IMR-90 (cell line): ENCODE measurements around the gene GRAMD2A. TPM values are rescaled to one million over a fixed set of nuclear protein-coding genes. Genes with fewer than 3 reads are reported as not detected.

Source experiments
- ATAC-seq: fragments of 200-7000 bp; cut with Tn5 transposase; 2 replicates; pipeline ENCODE4 v1.9.1; 2020; ENCODE audit warnings: low read depth, mild to moderate bottlenecking, moderate library complexity
- BruUV-seq: library from RNA; stranded (reverse); fragments of 400-500 nt; replicated peaks from 2 replicates; lab custom pipeline; 2021; lab: Mats Ljungman, UMichigan
- CTCF ChIA-PET: fragments of 300-600 bp; formaldehyde crosslinking; extraction: SDS; loops from one replicate; lab custom pipeline; 2021; ENCODE audit warnings: antibody characterized with exemption; lab: Yijun Ruan, JAX
- POLR2A ChIA-PET: fragments of 300-600 bp; sonication (Branson Sonifier 250); formaldehyde crosslinking; loops from one replicate; lab custom pipeline; 2022; ENCODE audit warnings: antibody characterized with exemption; ENCODE audit not compliant: unreplicated experiment; lab: Charles Lee
- DNase-seq: peaks from one replicate; pipeline ENCODE4 v3.0.0; 2013
- H2AFZ ChIP-seq: replicated peaks from 2 replicates; pipeline ENCODE3; 2013; ENCODE audit warnings: low read length, mild to moderate bottlenecking; ENCODE audit not compliant: poor library complexity
- H2AK5ac ChIP-seq: 2 replicates; pipeline ENCODE4 v1.6.1; 2013; ENCODE audit warnings: low read depth, low read length, inconsistent platforms
- H2AK9ac ChIP-seq: replicated peaks from 2 replicates; pipeline ENCODE3; 2013; ENCODE audit warnings: mild to moderate bottlenecking, low read depth, low read length, moderate library complexity; ENCODE audit not compliant: poor library complexity
- H2BK120ac ChIP-seq: 2 replicates; pipeline ENCODE4 v1.6.1; 2013; ENCODE audit warnings: low read depth, low read length, inconsistent platforms
- H2BK15ac ChIP-seq: 3 replicates; pipeline ENCODE4 v1.6.1; 2013; ENCODE audit warnings: low read depth, low read length, inconsistent platforms
- H2BK20ac ChIP-seq: 2 replicates; pipeline ENCODE4 v1.6.1; 2013; ENCODE audit warnings: low read depth, mild to moderate bottlenecking, inconsistent platforms, low read length, moderate library complexity
- H2BK5ac ChIP-seq: 2 replicates; pipeline ENCODE4 v1.6.1; 2013; ENCODE audit warnings: mild to moderate bottlenecking, low read depth, low read length, inconsistent platforms; ENCODE audit not compliant: poor library complexity, severe bottlenecking
- H3K14ac ChIP-seq: replicated peaks from 2 replicates; pipeline ENCODE4 v1.6.1; 2013; ENCODE audit warnings: low read depth, low read length, inconsistent platforms
- H3K18ac ChIP-seq: 2 replicates; pipeline ENCODE4 v1.6.1; 2013; ENCODE audit warnings: low read depth, low read length, control low read depth
- H3K23ac ChIP-seq: 2 replicates; pipeline ENCODE4 v1.6.1; 2013; ENCODE audit warnings: low read depth, low read length, inconsistent platforms
- H3K27ac ChIP-seq: 2 replicates; pipeline ENCODE4 v1.5.1; 2013; ENCODE audit warnings: mild to moderate bottlenecking, control low read depth, low read length; ENCODE audit not compliant: insufficient read depth
- H3K27me3 ChIP-seq: 2 replicates; pipeline ENCODE4 v1.6.1; 2013; ENCODE audit warnings: low read length; ENCODE audit not compliant: control insufficient read depth, insufficient read depth
- H3K36me3 ChIP-seq: 2 replicates; pipeline ENCODE4 v1.6.1; 2013; ENCODE audit warnings: low read length, mixed read lengths; ENCODE audit not compliant: control insufficient read depth, insufficient read depth
- H3K4ac ChIP-seq: 2 replicates; pipeline ENCODE4 v1.6.1; 2013; ENCODE audit warnings: low read depth, low read length, inconsistent platforms
- H3K4me1 ChIP-seq: 2 replicates; pipeline ENCODE4 v1.6.1; 2013; ENCODE audit warnings: low read length, mixed read lengths; ENCODE audit not compliant: control insufficient read depth, insufficient read depth
- H3K4me2 ChIP-seq: 2 replicates; pipeline ENCODE4 v1.6.1; 2013; ENCODE audit warnings: low read depth, mild to moderate bottlenecking, control low read depth, low read length, moderate library complexity
- H3K4me3 ChIP-seq: 2 replicates; pipeline ENCODE4 v1.5.1; 2013; ENCODE audit warnings: low read depth, mild to moderate bottlenecking, control low read depth, low read length, moderate library complexity; ENCODE audit not compliant: insufficient read depth
- H3K56ac ChIP-seq: 2 replicates; pipeline ENCODE4 v1.6.1; 2013; ENCODE audit warnings: low read length, inconsistent platforms; ENCODE audit not compliant: insufficient read depth; ENCODE audit errors: extremely low read depth
- H3K79me1 ChIP-seq, 2 experiments: 2 replicates each; pipeline ENCODE4 v1.6.1; 2013; ENCODE audit warnings: low read length in 2 of 2, inconsistent platforms in 1 of 2, low read depth in 1 of 2
- H3K9ac ChIP-seq: 2 replicates; pipeline ENCODE4 v1.6.1; 2013; ENCODE audit warnings: low read depth, low read length, control low read depth
- H3K9me1 ChIP-seq: 2 replicates; pipeline ENCODE4 v1.6.1; 2013; ENCODE audit warnings: low read length, inconsistent platforms; ENCODE audit not compliant: insufficient read depth
- H3K9me3 ChIP-seq: 2 replicates; pipeline ENCODE4 v1.6.1; 2013; ENCODE audit warnings: low read length; ENCODE audit not compliant: control insufficient read depth, insufficient read depth
- H4K20me1 ChIP-seq: 2 replicates; pipeline ENCODE4 v1.6.1; 2013; ENCODE audit warnings: low read length, inconsistent platforms; ENCODE audit not compliant: insufficient read depth
- H4K5ac ChIP-seq: 2 replicates; pipeline ENCODE4 v1.6.1; 2013; ENCODE audit warnings: mild to moderate bottlenecking, low read depth, low read length, control low read depth
- H4K8ac ChIP-seq, 2 experiments: 2 replicates each; pipeline ENCODE4 v1.6.1; 2013; ENCODE audit warnings: low read depth in 2 of 2, low read length in 2 of 2, control low read depth in 1 of 2, inconsistent platforms in 1 of 2
- H4K91ac ChIP-seq: 2 replicates; pipeline ENCODE4 v1.6.1; 2013; ENCODE audit warnings: low read depth, low read length, inconsistent platforms; ENCODE audit not compliant: insufficient read depth
- BHLHE40 ChIP-seq: fragments of 150-350 bp; IDR thresholded peaks from 2 replicates; pipeline ENCODE4 v1.6.1; 2016; ENCODE audit warnings: mild to moderate bottlenecking, low read depth, low read length
- CEBPB ChIP-seq: IDR thresholded peaks from 2 replicates; pipeline ENCODE4 v1.6.1; 2012; ENCODE audit warnings: low read depth, low read length, improper control_type of control experiment
- CHD1 ChIP-seq: IDR thresholded peaks from 2 replicates; pipeline ENCODE4 v1.6.1; 2012; ENCODE audit warnings: low read depth, low read length, improper control_type of control experiment
- MAFK ChIP-seq: IDR thresholded peaks from 2 replicates; pipeline ENCODE4 v1.6.1; 2012; ENCODE audit warnings: low read depth, low read length, improper control_type of control experiment
- MAZ ChIP-seq: IDR thresholded peaks from 2 replicates; pipeline ENCODE4 v1.6.1; 2012; ENCODE audit warnings: low read depth, mild to moderate bottlenecking, low read length, improper control_type of control experiment, moderate library complexity, borderline replicate concordance
- NFE2L2 ChIP-seq: fragments of 150-350 bp; IDR thresholded peaks from 2 replicates; pipeline ENCODE4 v1.6.1; 2016; ENCODE audit warnings: low read depth, mild to moderate bottlenecking, low read length
- POLR2A ChIP-seq: IDR thresholded peaks from 2 replicates; pipeline ENCODE4 v1.6.1; 2012; ENCODE audit warnings: mild to moderate bottlenecking, low read depth, low read length
- RCOR1 ChIP-seq: IDR thresholded peaks from 2 replicates; pipeline ENCODE4 v1.6.1; 2012; ENCODE audit warnings: mild to moderate bottlenecking, low read length, improper control_type of control experiment; ENCODE audit not compliant: insufficient replicate concordance
- SMC3 ChIP-seq: fragments of 150-350 bp; IDR thresholded peaks from 2 replicates; pipeline ENCODE4 v1.6.1; 2016; ENCODE audit warnings: low read depth, mild to moderate bottlenecking, antibody characterized with exemption, low read length, moderate library complexity
- WGBS, 2 experiments: methylation state at CpG; one replicate each; pipeline versions ENCODE4 v1.1.5 to v1.1.7; 2013; ENCODE audit warnings: missing lambda C conversion rate in 2 of 2; ENCODE audit not compliant: insufficient read length in 1 of 2; ENCODE audit errors: extremely low coverage in 2 of 2; 5-methylcytosine and 5-hydroxymethylcytosine counted together
- dilution Hi-C: fragments of 300-500 bp; cut with HindIII; formaldehyde crosslinking; loops from one replicate; pipeline ENCODE4 v1.14.3; 2018; ENCODE audit warnings: low sequenced_read_pairs; ENCODE audit not compliant: unreplicated experiment
- in situ Hi-C: fragments of 300-500 bp; cut with MboI; formaldehyde crosslinking; loops from 3 replicates; pipeline ENCODE4 v1.14.3; 2019; ENCODE audit warnings: low sequenced_read_pairs, inconsistent platforms, mixed read lengths
- intact Hi-C: fragments of 100-400 bp; cut with micrococcal nuclease; formaldehyde crosslinking; loops from 2 replicates; pipeline ENCODE4 v1.10.0; 2022
- polyA plus RNA-seq, 3 experiments: library from polyadenylated mRNA; depleted of rRNA; stranded (reverse); fragments of >200 nt; gene quantifications; 2 replicates each; pipeline ENCODE4 v1.2.3, GENCODE V29; 2012; ENCODE audit warnings: low replicate concordance in 1 of 3
- total RNA-seq: library from RNA; depleted of rRNA; stranded (reverse); fragments of >200 nt; gene quantifications from 2 replicates; pipeline ENCODE4 v1.2.3, GENCODE V29; 2012
- TF ChIP-seq, protein P1 (sequence below): conservative IDR thresholded peaks from 2 replicates; pipeline ENCODE4 v1.5.1; 2012; ENCODE audit warnings: mild to moderate bottlenecking, low read depth, low read length, improper control_type of control experiment
- TF ChIP-seq, protein P2 (sequence below): fragments of 150-350 bp; IDR thresholded peaks from 2 replicates; pipeline ENCODE4 v1.6.1; 2016; ENCODE audit warnings: low read depth, mild to moderate bottlenecking, low read length, moderate library complexity, borderline replicate concordance
- TF ChIP-seq, protein P3 (sequence below): fragments of 150-350 bp; IDR thresholded peaks from 2 replicates; pipeline ENCODE4 v1.6.1; 2017; ENCODE audit warnings: mild to moderate bottlenecking, antibody characterized with exemption, low read length, low read depth

Gene GRAMD2A
- total and polyA plus RNA-seq, 2 of the 4 experiments (the other 2 are of a cell fraction): 0.14 to 0.18 TPM

DNA sequence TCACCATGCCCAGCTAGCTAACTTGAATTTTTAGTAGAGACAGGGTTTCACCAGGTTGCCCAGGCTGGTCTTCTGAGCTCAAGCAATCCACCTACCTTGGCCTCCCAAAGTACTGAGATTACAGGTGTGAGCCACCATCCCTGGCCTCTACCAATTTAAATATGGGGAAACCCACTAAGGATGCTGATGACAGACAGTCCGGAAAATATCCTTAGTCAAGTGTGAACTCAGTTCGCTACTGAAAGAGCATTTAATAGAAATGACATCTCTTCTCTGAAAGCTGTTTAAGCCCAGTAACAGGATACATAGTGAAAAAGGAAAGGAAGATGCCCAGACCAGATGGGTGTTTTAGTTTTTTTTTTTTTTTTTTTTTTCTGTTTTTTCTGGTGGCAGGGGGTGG lies 7.7 kb upstream of the GRAMD2A start:
- dilution Hi-C loops (no loop called here), in situ Hi-C loops (no loop called here), intact Hi-C loops (no loop called here)
- WGBS, 2 experiments: 100% methylated on average over 1 of the region's 2 CpGs; no CpG with 5 or more reads in 1 of the 2 experiments
- Histone ChIP-seq H3K4me3 (no peak overlapping the region), H3K36me3 (peaks cover 90% of the 10 kb centered on the region), H2AK9ac (no peak overlapping the region), H4K20me1 (peaks cover 95% of the 10 kb centered on the region), H3K4me2 (no peak overlapping the region), H3K4me1 (peaks cover 2% of the 10 kb centered on the region; the same call in 1 of the 2 replicates), H3K14ac (no peak overlapping the region), H3K9ac (no peak overlapping the region), H3K9me3 (no peaks in the 10 kb centered on the region), H3K23ac (no peak overlapping the region), H3K27ac (no peak overlapping the region), H2AFZ (no peak overlapping the region), H2AK5ac (no peak overlapping the region), H2BK20ac (no peak overlapping the region), H3K79me1 (peaks cover 59 to 93% of the 10 kb centered on the region in 2 experiments), H3K18ac (no peak overlapping the region), H3K9me1 (peaks cover 12% of the 10 kb centered on the region), H3K4ac (no peak overlapping the region), H2BK120ac (no peak overlapping the region), H4K5ac (no peak overlapping the region), H4K8ac (no peak overlapping the region), H4K91ac (no peak overlapping the region), H3K56ac (no peak overlapping the region), H2BK5ac (no peak overlapping the region), H3K27me3 (no peaks in the 10 kb centered on the region), H2BK15ac (no peak overlapping the region)
- DNase-seq: no peak
- ChIA-PET CTCF (interaction anchor here (1.3 kb wide), 1 partner anchor 21 kb away, joined by 3 read pairs; no protein-coding TSS in a partner anchor), POLR2A (no interaction called here)
- ATAC-seq: no peak
- no TSS peak for BruUV-seq
- no peak for TF ChIP-seq CHD1
- TF ChIP-seq, protein P1, sequence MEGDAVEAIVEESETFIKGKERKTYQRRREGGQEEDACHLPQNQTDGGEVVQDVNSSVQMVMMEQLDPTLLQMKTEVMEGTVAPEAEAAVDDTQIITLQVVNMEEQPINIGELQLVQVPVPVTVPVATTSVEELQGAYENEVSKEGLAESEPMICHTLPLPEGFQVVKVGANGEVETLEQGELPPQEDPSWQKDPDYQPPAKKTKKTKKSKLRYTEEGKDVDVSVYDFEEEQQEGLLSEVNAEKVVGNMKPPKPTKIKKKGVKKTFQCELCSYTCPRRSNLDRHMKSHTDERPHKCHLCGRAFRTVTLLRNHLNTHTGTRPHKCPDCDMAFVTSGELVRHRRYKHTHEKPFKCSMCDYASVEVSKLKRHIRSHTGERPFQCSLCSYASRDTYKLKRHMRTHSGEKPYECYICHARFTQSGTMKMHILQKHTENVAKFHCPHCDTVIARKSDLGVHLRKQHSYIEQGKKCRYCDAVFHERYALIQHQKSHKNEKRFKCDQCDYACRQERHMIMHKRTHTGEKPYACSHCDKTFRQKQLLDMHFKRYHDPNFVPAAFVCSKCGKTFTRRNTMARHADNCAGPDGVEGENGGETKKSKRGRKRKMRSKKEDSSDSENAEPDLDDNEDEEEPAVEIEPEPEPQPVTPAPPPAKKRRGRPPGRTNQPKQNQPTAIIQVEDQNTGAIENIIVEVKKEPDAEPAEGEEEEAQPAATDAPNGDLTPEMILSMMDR: no peak
- no peak for TF ChIP-seq MAFK
- TF ChIP-seq MAZ: no peak
- TF ChIP-seq POLR2A: no peak
- TF ChIP-seq NFE2L2: no peak
- TF ChIP-seq, protein P2, sequence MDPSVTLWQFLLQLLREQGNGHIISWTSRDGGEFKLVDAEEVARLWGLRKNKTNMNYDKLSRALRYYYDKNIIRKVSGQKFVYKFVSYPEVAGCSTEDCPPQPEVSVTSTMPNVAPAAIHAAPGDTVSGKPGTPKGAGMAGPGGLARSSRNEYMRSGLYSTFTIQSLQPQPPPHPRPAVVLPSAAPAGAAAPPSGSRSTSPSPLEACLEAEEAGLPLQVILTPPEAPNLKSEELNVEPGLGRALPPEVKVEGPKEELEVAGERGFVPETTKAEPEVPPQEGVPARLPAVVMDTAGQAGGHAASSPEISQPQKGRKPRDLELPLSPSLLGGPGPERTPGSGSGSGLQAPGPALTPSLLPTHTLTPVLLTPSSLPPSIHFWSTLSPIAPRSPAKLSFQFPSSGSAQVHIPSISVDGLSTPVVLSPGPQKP: no peak
- TF ChIP-seq CEBPB: no peak
- no peak for TF ChIP-seq BHLHE40
- no peak for TF ChIP-seq SMC3
- TF ChIP-seq RCOR1: no peak
- TF ChIP-seq, protein P3, sequence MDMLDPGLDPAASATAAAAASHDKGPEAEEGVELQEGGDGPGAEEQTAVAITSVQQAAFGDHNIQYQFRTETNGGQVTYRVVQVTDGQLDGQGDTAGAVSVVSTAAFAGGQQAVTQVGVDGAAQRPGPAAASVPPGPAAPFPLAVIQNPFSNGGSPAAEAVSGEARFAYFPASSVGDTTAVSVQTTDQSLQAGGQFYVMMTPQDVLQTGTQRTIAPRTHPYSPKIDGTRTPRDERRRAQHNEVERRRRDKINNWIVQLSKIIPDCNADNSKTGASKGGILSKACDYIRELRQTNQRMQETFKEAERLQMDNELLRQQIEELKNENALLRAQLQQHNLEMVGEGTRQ: no peak
